Brain microvascular endothelial cell (primary cell): ENCODE measurements around the gene RAB11B.
A peak's percentile ranks its signal among the peaks of the same experiment; 100 is the strongest.
"Not testable (repeated sequence)": the region's sequence is repeated elsewhere in the genome, so short reads cannot be mapped to it uniquely, and the experiment has no call there.

Experiments
- DNase-seq: peaks from one replicate; pipeline ENCODE4 v3.0.0-alpha.2; 2020
- H3K27ac ChIP-seq: fragments of 250-450 bp; sonication (Bioruptor Pico); 2 replicates; pipeline ENCODE4 v1.5.1; 2020; ENCODE audit warnings: mild to moderate bottlenecking, moderate library complexity
- H3K27me3 ChIP-seq: fragments of 250-450 bp; sonication (Bioruptor Pico); replicated peaks from 2 replicates; pipeline ENCODE4 v1.5.1; 2020; ENCODE audit warnings: mild to moderate bottlenecking
- H3K36me3 ChIP-seq: fragments of 250-450 bp; sonication (Bioruptor Pico); replicated peaks from 2 replicates; pipeline ENCODE4 v1.5.1; 2020; ENCODE audit warnings: mild to moderate bottlenecking
- H3K4me3 ChIP-seq: 2 replicates; pipeline ENCODE4 v1.5.1; 2011; ENCODE audit warnings: low read depth, mild to moderate bottlenecking, control low read depth, low read length, moderate library complexity
- CTCF ChIP-seq: IDR thresholded peaks from 2 replicates; pipeline ENCODE4 v1.5.1; 2011; ENCODE audit warnings: low read depth, mild to moderate bottlenecking, moderate library complexity, low read length, control low read depth, inconsistent platforms; ENCODE audit errors: missing control alignments
- in situ Hi-C: cut with HindIII; loops from 2 replicates; pipeline ENCODE4 v1.10.0; 2017; ENCODE audit warnings: low sequenced_read_pairs, low pct_ligation_motif_present

Gene RAB11B

GRCh38 chr19:8385103-8385502 lies 5.1 kb upstream of the RAB11B start:
- H3K36me3 ChIP-seq, H3K27ac ChIP-seq, DNase-seq, H3K27me3 ChIP-seq, in situ Hi-C loops, H3K4me3 ChIP-seq: not testable (repeated sequence)

GRCh38 chr19:8385566-8385965 lies 4.6 kb upstream of the RAB11B start:
- H3K36me3 ChIP-seq, H3K27me3 ChIP-seq, DNase-seq, H3K4me3 ChIP-seq, H3K27ac ChIP-seq, in situ Hi-C loops: not testable (repeated sequence)

- H3K36me3 ChIP-seq, in situ Hi-C loops, H3K27ac ChIP-seq, DNase-seq, H3K27me3 ChIP-seq, H3K4me3 ChIP-seq: not testable (repeated sequence)
These were observed 3.7 kb upstream of the RAB11B start for GRCh38 chr19:8386419-8386818.

GRCh38 chr19:8386990-8387389 lies 3.2 kb upstream of the RAB11B start:
- no peak for TF ChIP-seq CTCF

GRCh38 chr19:8387688-8388611 lies 2.2 kb upstream of the RAB11B start:
- H3K27ac ChIP-seq: no peak overlapping the region
- TF ChIP-seq CTCF: no peak
- no peak overlapping the region for H3K4me3 ChIP-seq
- no peak for DNase-seq
- H3K36me3 ChIP-seq: no peaks in the 10 kb centered on the region
- H3K27me3 ChIP-seq: no peaks in the 10 kb centered on the region
- in situ Hi-C loops: no loop called here

More at GRCh38 chr19:8386990-8387389, 3.2 kb upstream of the RAB11B start:
- no peak for DNase-seq
- no peaks in the 10 kb centered on the region for H3K36me3 ChIP-seq
- no peak overlapping the region for H3K4me3 ChIP-seq
- in situ Hi-C loops: no loop called here
- H3K27ac ChIP-seq: no peak overlapping the region
- H3K27me3 ChIP-seq: no peaks in the 10 kb centered on the region

GRCh38 chr19:8388612-8388958 lies 1.6 kb upstream of the RAB11B start:
- Histone ChIP-seq H3K27me3 (no peaks in the 10 kb centered on the region), H3K36me3 (no peaks in the 10 kb centered on the region), H3K4me3 (no peak overlapping the region), H3K27ac (no peak overlapping the region)
- in situ Hi-C loops: no loop called here
- DNase-seq: no peak
- no peak for TF ChIP-seq CTCF

GRCh38 chr19:8390617-8390981 lies 439 bp downstream of the RAB11B start:
- no peaks in the 10 kb centered on the region for H3K36me3 ChIP-seq
- peak overlapping the region; percentile 72 for H3K4me3 ChIP-seq
- no peaks in the 10 kb centered on the region for H3K27me3 ChIP-seq
- peak overlapping the region; percentile 97 for H3K27ac ChIP-seq
- DNase-seq: peak; percentile 95
- in situ Hi-C loops: no loop called here
- TF ChIP-seq CTCF: no peak
